Thyroid gland (tissue), 4 donors: Measurements from ENCODE around the gene WNK2. TPM values are rescaled to one million over a fixed set of nuclear protein-coding genes. Genes with fewer than 3 reads are reported as not detected.

Experiments
- DNase-seq, 2 donors: peaks; one replicate each; pipeline ENCODE4 v3.0.0-alpha.2; 2019
- H3K27ac ChIP-seq, 3 donors: fragments of 200-600 bp; sonication (generic); 1 replicate in 2 of 3; 2 replicates in 1 of 3; pipeline ENCODE4 v1.5.1; 2016 to 2019; ENCODE audit warnings: mild to moderate bottlenecking in 1 of 3, moderate library complexity in 1 of 3
- H3K27me3 ChIP-seq: fragments of 200-600 bp; sonication (generic); one replicate; pipeline ENCODE4 v1.5.1; 2019
- H3K36me3 ChIP-seq, 2 donors: fragments of 200-600 bp; sonication (generic); one replicate each; pipeline ENCODE4 v1.5.1; 2016 to 2019
- H3K4me1 ChIP-seq, 2 donors: fragments of 200-600 bp; sonication (generic); one replicate each; pipeline ENCODE4 v1.5.1; 2017 to 2019
- H3K4me3 ChIP-seq, 3 donors: fragments of 200-600 bp; sonication (generic); replicated peaks in 1 of 3; 1 replicate in 2 of 3; 2 replicates in 1 of 3; pipeline ENCODE4 v1.5.1; 2016; ENCODE audit warnings: mild to moderate bottlenecking in 1 of 3
- H3K9me3 ChIP-seq: fragments of 200-600 bp; sonication (generic); one replicate; pipeline ENCODE4 v1.5.1; 2017
- CTCF ChIP-seq, 6 experiments: fragments of 200-600 bp in 3 of 6; fragments of 450-650 bp in 3 of 6; sonication (generic) in 3 of 6; IDR thresholded peaks; one replicate each; pipeline ENCODE4 v1.5.1; 2016 to 2019; ENCODE audit warnings: antibody characterized with exemption in 6 of 6, mild to moderate bottlenecking in 2 of 6, inconsistent platforms in 1 of 6, moderate library complexity in 1 of 6
- POLR2A ChIP-seq, 2 donors: fragments of 450-650 bp; IDR thresholded peaks; one replicate each; pipeline ENCODE4 v1.6.1; 2017; ENCODE audit warnings: antibody characterized with exemption in 2 of 2, mild to moderate bottlenecking in 2 of 2, moderate library complexity in 1 of 2
- WGBS, 2 donors: methylation state at CpG; one replicate each; pipeline ENCODE4 v1.1.5; 2017; 5-methylcytosine and 5-hydroxymethylcytosine counted together
- intact Hi-C: fragments of 100-400 bp; cut with DNase I; formaldehyde crosslinking; loops from one replicate; pipeline ENCODE4 v1.15.1; 2023
- total RNA-seq, 4 donors: library from RNA; depleted of rRNA; stranded (reverse); fragments of >200 nt; gene quantifications; one replicate each; pipeline ENCODE4 v1.2.3, GENCODE V29; 2016

The WNK2 gene
- total RNA-seq, 4 donors from 2014 or later: 0.94 to 8.5 (median 8.1) TPM

GRCh38 chr9:93290495-93291434, 106.8 kb downstream of the WNK2 start:
- H3K4me1 ChIP-seq: peaks cover 3 to 7% of the 10 kb centered on the region in 2 donors
- intact Hi-C loops: no loop called here
- no peaks in the 10 kb centered on the region for H3K9me3 ChIP-seq
- H3K27ac ChIP-seq: no peak overlapping the region
- DNase-seq: no peak
- no peak overlapping the region for H3K4me3 ChIP-seq
- no peaks in the 10 kb centered on the region for H3K36me3 ChIP-seq
- no peak for TF ChIP-seq CTCF (IDR thresholded peaks at IDR 0.05)
- no peak for TF ChIP-seq POLR2A (IDR thresholded peaks at IDR 0.05)
- 83 to 84% methylated on average over 18 to 21 of the region's 21 CpGs for WGBS, 2 donors
- no peaks in the 10 kb centered on the region for H3K27me3 ChIP-seq

- no peak for DNase-seq
- Histone ChIP-seq H3K27ac (no peak overlapping the region), H3K4me3 (no peak overlapping the region), H3K27me3 (no peaks in the 10 kb centered on the region), H3K9me3 (no peaks in the 10 kb centered on the region), H3K36me3 (no peaks in the 10 kb centered on the region), H3K4me1 (peaks cover 0 to 3% of the 10 kb centered on the region in 2 donors)
- no peak for TF ChIP-seq CTCF (IDR thresholded peaks at IDR 0.05)
- no peak for TF ChIP-seq POLR2A (IDR thresholded peaks at IDR 0.05)
- intact Hi-C loops: no loop called here
- whole genome bisulfite sequencing, 2 donors: 84 to 86% methylated on average over 19 of the region's 19 CpGs
Observed at GRCh38 chr9:93291536-93292287, 107.8 kb downstream of the WNK2 start.

- no peaks in the 10 kb centered on the region for H3K4me1 ChIP-seq
- no peak overlapping the region for H3K27ac ChIP-seq
- TF ChIP-seq CTCF (IDR thresholded peaks at IDR 0.05) (no peak), POLR2A (IDR thresholded peaks at IDR 0.05) (no peak)
- intact Hi-C loops: no loop called here
- no peaks in the 10 kb centered on the region for H3K9me3 ChIP-seq
- H3K36me3 ChIP-seq: no peaks in the 10 kb centered on the region
- 84 to 87% methylated on average over 3 to 10 of the region's 10 CpGs for WGBS, 2 donors
- DNase-seq: no peak
- H3K27me3 ChIP-seq: no peaks in the 10 kb centered on the region
- no peak overlapping the region for H3K4me3 ChIP-seq
Observed at GRCh38 chr9:93292288-93292615, 108.3 kb downstream of the WNK2 start.

- Histone ChIP-seq H3K36me3 (no peaks in the 10 kb centered on the region), H3K4me1 (no peaks in the 10 kb centered on the region), H3K27me3 (no peaks in the 10 kb centered on the region), H3K27ac (no peak overlapping the region), H3K9me3 (no peaks in the 10 kb centered on the region), H3K4me3 (no peak overlapping the region)
- no peak for TF ChIP-seq POLR2A (IDR thresholded peaks at IDR 0.05)
- TF ChIP-seq CTCF (IDR thresholded peaks at IDR 0.05): no peak
- no peak for DNase-seq
- intact Hi-C loops: no loop called here
- 94% methylated on average over 18 to 33 of the region's 43 CpGs for WGBS, 2 donors
Observed at GRCh38 chr9:93292664-93293328, 108.9 kb downstream of the WNK2 start.
